HFFc6 (cell line): ENCODE results near the gene NFIX. TPM values are rescaled to one million over a fixed set of nuclear protein-coding genes. Genes with fewer than 3 reads are reported as not detected.

Experiments
- DNase-seq: peaks from one replicate; pipeline ENCODE4 v3.0.0-alpha.2; 2018
- H3K27ac Mint-ChIP-seq: 2 replicates; pipeline ENCODE4 v1.8.0; 2020; ENCODE audit warnings: mild to moderate bottlenecking, mixed read lengths
- H3K27me3 Mint-ChIP-seq: 2 replicates; pipeline ENCODE4 v1.8.0; 2021; ENCODE audit warnings: mild to moderate bottlenecking, moderate library complexity, mixed read lengths; ENCODE audit not compliant: insufficient read depth
- H3K36me3 Mint-ChIP-seq: 2 replicates; pipeline ENCODE4 v1.8.0; 2021; ENCODE audit warnings: low read depth, mixed read lengths
- H3K4me1 Mint-ChIP-seq: 2 replicates; pipeline ENCODE4 v1.8.0; 2020; ENCODE audit warnings: low read depth, mixed read lengths
- H3K4me3 Mint-ChIP-seq: 2 replicates; pipeline ENCODE4 v1.8.0; 2020; ENCODE audit warnings: mild to moderate bottlenecking, moderate library complexity, mixed read lengths
- H3K9me3 Mint-ChIP-seq: 2 replicates; pipeline ENCODE4 v1.8.0; 2020; ENCODE audit warnings: mild to moderate bottlenecking, mixed read lengths
- total RNA-seq, 6 experiments: library from RNA; stranded (reverse); fragmentation: NEBNext Ultra II Directional; extraction: Animal tissue kit (Norgen Biotek cat#: 25700); gene quantifications; 2 replicates in 1 of 6; 3 replicates in 5 of 6; pipeline ENCODE4 v1.2.3, GENCODE V29; 2021
- TF ChIP-seq, protein P1 (sequence below): fragments of 200-600 bp; sonication (generic); IDR thresholded peaks from 2 replicates; pipeline ENCODE4 v1.5.0; 2021; ENCODE audit warnings: antibody characterized with exemption, mild to moderate bottlenecking

The NFIX gene
- total RNA-seq, 6 experiments from 2014 or later: 129 to 161 (median 142) TPM

- no peak overlapping the region for H3K4me3 Mint-ChIP-seq
- TF ChIP-seq, protein P1, sequence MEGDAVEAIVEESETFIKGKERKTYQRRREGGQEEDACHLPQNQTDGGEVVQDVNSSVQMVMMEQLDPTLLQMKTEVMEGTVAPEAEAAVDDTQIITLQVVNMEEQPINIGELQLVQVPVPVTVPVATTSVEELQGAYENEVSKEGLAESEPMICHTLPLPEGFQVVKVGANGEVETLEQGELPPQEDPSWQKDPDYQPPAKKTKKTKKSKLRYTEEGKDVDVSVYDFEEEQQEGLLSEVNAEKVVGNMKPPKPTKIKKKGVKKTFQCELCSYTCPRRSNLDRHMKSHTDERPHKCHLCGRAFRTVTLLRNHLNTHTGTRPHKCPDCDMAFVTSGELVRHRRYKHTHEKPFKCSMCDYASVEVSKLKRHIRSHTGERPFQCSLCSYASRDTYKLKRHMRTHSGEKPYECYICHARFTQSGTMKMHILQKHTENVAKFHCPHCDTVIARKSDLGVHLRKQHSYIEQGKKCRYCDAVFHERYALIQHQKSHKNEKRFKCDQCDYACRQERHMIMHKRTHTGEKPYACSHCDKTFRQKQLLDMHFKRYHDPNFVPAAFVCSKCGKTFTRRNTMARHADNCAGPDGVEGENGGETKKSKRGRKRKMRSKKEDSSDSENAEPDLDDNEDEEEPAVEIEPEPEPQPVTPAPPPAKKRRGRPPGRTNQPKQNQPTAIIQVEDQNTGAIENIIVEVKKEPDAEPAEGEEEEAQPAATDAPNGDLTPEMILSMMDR: no peak
- H3K27me3 Mint-ChIP-seq: no peaks in the 10 kb centered on the region
- no peak overlapping the region for H3K27ac Mint-ChIP-seq
- DNase-seq: peak; percentile 25
- H3K4me1 Mint-ChIP-seq: peaks cover 26% of the 10 kb centered on the region
- H3K9me3 Mint-ChIP-seq: no peaks in the 10 kb centered on the region
- no peaks in the 10 kb centered on the region for H3K36me3 Mint-ChIP-seq
Observed at GRCh38 chr19:12967907-12968306, 27.4 kb upstream of the NFIX start.

GRCh38 chr19:12969292-12969988 is 25.8 kb upstream of the NFIX start, which contains the start of gene DAND5:
TSS of gene DAND5 (plus strand) at chr19:12969576. CDS start at chr19:12969661, 85 bp downstream.
- peaks cover 26% of the 10 kb centered on the region for H3K4me1 Mint-ChIP-seq
- H3K36me3 Mint-ChIP-seq: no peaks in the 10 kb centered on the region
- no peak within 1 kb of the TSS for H3K27ac Mint-ChIP-seq
- H3K27me3 Mint-ChIP-seq: no peaks in the 10 kb centered on the region
- H3K4me3 Mint-ChIP-seq: no peak within 1 kb of the TSS
- no peaks in the 10 kb centered on the region for H3K9me3 Mint-ChIP-seq
- DNase-seq: no peak
- TF ChIP-seq, protein P1: no peak

GRCh38 chr19:12970070-12970820 is 25.0 kb upstream of the NFIX start:
- no peak for DNase-seq
- TF ChIP-seq, protein P1: no peak
- no peak overlapping the region for H3K27ac Mint-ChIP-seq
- H3K36me3 Mint-ChIP-seq: no peaks in the 10 kb centered on the region
- H3K27me3 Mint-ChIP-seq: no peaks in the 10 kb centered on the region
- no peaks in the 10 kb centered on the region for H3K9me3 Mint-ChIP-seq
- H3K4me1 Mint-ChIP-seq: peaks cover 21% of the 10 kb centered on the region
- H3K4me3 Mint-ChIP-seq: no peak overlapping the region

DNA sequence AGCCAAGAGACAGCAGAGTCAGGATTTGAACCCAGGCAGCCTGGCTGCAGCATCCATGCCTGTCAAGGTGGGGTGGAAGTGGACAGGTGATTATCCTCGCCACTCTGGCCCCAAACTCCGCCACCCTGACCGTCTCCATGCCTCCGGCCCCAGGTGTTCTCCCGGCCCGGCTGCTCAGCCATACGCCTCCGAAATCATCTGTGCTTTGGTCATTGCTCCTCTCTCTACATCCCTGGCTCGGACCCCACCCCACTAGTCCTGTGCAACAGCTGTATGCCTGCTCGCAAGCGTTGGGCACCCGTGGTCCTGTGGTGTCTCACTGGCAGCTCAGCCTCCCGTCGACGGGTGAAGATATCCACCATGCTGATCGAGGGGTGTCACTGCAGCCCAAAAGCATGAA is 22.0 kb upstream of the NFIX start:
- no peak overlapping the region for H3K27ac Mint-ChIP-seq
- no peak for DNase-seq
- H3K27me3 Mint-ChIP-seq: peaks cover 4% of the 10 kb centered on the region; the same call in 1 of the 2 replicates
- H3K4me3 Mint-ChIP-seq: no peak overlapping the region
- peaks cover 24% of the 10 kb centered on the region for H3K4me1 Mint-ChIP-seq
- H3K9me3 Mint-ChIP-seq: no peaks in the 10 kb centered on the region
- no peaks in the 10 kb centered on the region for H3K36me3 Mint-ChIP-seq
- TF ChIP-seq, protein P1: no peak

DNA sequence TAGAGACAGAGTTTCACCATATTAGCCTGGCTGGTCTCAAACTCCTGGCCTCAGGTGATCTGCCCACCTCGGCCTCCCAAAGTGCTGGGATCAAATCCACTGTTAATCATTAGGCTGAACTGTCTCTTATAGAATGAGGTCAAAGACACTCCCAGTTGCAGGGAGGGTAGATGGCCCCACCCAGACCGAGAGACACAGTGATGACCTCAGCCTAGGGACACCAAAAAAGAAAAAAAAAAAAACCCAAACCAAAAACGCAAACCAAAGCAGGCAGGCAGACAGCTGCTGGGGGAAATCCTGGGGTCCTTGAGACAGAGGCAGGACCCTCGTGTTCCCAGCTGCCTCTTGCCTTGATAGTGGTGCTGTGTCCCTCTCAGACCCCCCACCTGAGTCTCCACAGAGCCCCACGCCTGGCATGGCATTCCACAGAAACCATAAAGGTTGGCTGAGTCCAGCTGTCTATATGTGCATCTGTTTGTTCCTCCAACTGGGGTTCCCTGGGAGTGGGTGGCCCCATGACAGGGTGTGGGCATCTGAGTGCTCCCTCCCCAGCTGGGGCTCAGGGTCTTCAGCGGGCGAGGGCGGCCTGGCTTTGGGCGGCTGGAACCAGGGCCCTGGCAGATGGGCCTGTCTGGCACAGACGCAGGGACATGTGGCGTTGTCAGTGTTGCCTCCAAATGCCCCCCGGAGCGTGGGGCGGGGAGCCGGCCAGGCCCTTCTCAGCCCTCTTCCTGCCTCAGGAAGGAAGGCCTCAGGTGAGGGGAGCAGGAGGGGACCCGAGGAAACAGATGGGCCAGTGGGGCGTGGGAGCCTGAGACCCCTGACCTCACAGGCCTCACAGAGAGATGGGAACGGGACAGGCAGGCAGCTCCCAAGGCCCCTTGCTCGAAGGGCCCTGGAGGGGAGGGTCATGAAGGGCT is 20.7 kb upstream of the NFIX start:
- no peak overlapping the region for H3K27ac Mint-ChIP-seq
- TF ChIP-seq, protein P1: no peak
- H3K27me3 Mint-ChIP-seq: peaks cover 4% of the 10 kb centered on the region; the same call in 1 of the 2 replicates
- no peak for DNase-seq
- H3K36me3 Mint-ChIP-seq: no peaks in the 10 kb centered on the region
- H3K4me1 Mint-ChIP-seq: peaks cover 19% of the 10 kb centered on the region
- H3K9me3 Mint-ChIP-seq: no peaks in the 10 kb centered on the region
- no peak overlapping the region for H3K4me3 Mint-ChIP-seq
